Fibroblast of lung (primary cell): ENCODE data around the gene FDXR. TPM values are rescaled to one million over a fixed set of nuclear protein-coding genes. Genes with fewer than 3 reads are reported as not detected.

ENCODE experiments used
- DNase-seq, 2 donors: peaks; one replicate each; pipeline versions ENCODE4 v3.0.0 to v3.0.0-alpha.2; 2010; ENCODE audit warnings: low read depth in 2 of 2
- H2AFZ ChIP-seq: 2 replicates; pipeline ENCODE4 v1.5.1; 2012; ENCODE audit warnings: low read length, control low read depth, inconsistent platforms
- H3K27ac ChIP-seq: 2 replicates; pipeline ENCODE4 v1.5.1; 2011; ENCODE audit warnings: low read length, control low read depth; ENCODE audit not compliant: insufficient read depth
- H3K27me3 ChIP-seq: 2 replicates; pipeline ENCODE4 v1.5.1; 2011; ENCODE audit warnings: mild to moderate bottlenecking, low read length; ENCODE audit not compliant: control insufficient read depth, insufficient read depth
- H3K36me3 ChIP-seq: 2 replicates; pipeline ENCODE4 v1.5.1; 2011; ENCODE audit warnings: low read length; ENCODE audit not compliant: control insufficient read depth, insufficient read depth
- H3K4me1 ChIP-seq: 2 replicates; pipeline ENCODE4 v1.5.1; 2011; ENCODE audit warnings: low read length; ENCODE audit not compliant: control insufficient read depth, insufficient read depth; ENCODE audit errors: extremely low read depth
- H3K4me2 ChIP-seq: 2 replicates; pipeline ENCODE4 v1.5.1; 2011; ENCODE audit warnings: low read length, control low read depth; ENCODE audit not compliant: insufficient read depth; ENCODE audit errors: extremely low read depth
- H3K4me3 ChIP-seq, 4 experiments: fragments of 200-600 bp in 1 of 4; sonication (generic) in 1 of 4; replicated peaks in 1 of 4; 2 replicates each; pipeline ENCODE4 v1.5.1; 2011 to 2016; ENCODE audit warnings: low read length in 4 of 4, low read depth in 3 of 4, mild to moderate bottlenecking in 3 of 4, control low read depth in 2 of 4, inconsistent platforms in 1 of 4, mixed read lengths in 1 of 4; ENCODE audit not compliant: insufficient read depth in 1 of 4; ENCODE audit errors: control extremely low read depth in 1 of 4
- H3K79me2 ChIP-seq: 2 replicates; pipeline ENCODE4 v1.5.1; 2012; ENCODE audit warnings: mild to moderate bottlenecking, low read length, inconsistent platforms; ENCODE audit not compliant: control insufficient read depth, insufficient read depth
- H3K9ac ChIP-seq: 2 replicates; pipeline ENCODE4 v1.5.1; 2011; ENCODE audit warnings: mild to moderate bottlenecking, low read length, control low read depth; ENCODE audit not compliant: insufficient read depth
- H3K9me3 ChIP-seq: 2 replicates; pipeline ENCODE4 v1.5.1; 2012; ENCODE audit warnings: low read depth, low read length; ENCODE audit not compliant: control insufficient read depth, insufficient read depth
- H4K20me1 ChIP-seq: 2 replicates; pipeline ENCODE4 v1.5.1; 2011; ENCODE audit warnings: low read length; ENCODE audit not compliant: control insufficient read depth, insufficient read depth; ENCODE audit errors: extremely low read depth
- EZH2 ChIP-seq: IDR thresholded peaks from 2 replicates; pipeline ENCODE4 v1.5.1; 2012; ENCODE audit warnings: low read length, control low read depth, mild to moderate bottlenecking; ENCODE audit errors: missing control alignments
- polyA plus RNA-seq, 2 donors: library from polyadenylated mRNA; depleted of rRNA in 1 of 2; stranded (reverse) in 1 of 2; unstranded in 1 of 2; fragments of >200 nt; gene quantifications; 2 replicates each; pipeline ENCODE4 v1.2.1, GENCODE V29; 2011 to 2012; ENCODE audit warnings: missing spikeins in 1 of 2
- total RNA-seq: library from RNA; depleted of rRNA; stranded (reverse); fragments of >200 nt; gene quantifications from 2 replicates; pipeline ENCODE4 v1.2.1, GENCODE V29; 2014
- TF ChIP-seq, protein P1 (sequence below), 2 donors: IDR thresholded peaks in 1 of 2; conservative IDR thresholded peaks in 1 of 2; 1 replicate in 1 of 2; 2 replicates in 1 of 2; pipeline ENCODE4 v1.5.1; 2011 to 2012; ENCODE audit warnings: low read length in 2 of 2, control low read depth in 1 of 2, inconsistent platforms in 1 of 2, low read depth in 1 of 2, mild to moderate bottlenecking in 1 of 2

Gene FDXR
- total and polyA plus RNA-seq, 2 donors (not counting 1 experiment from before 2014, with no cell fraction given), result 6.8 to 71.0 TPM

DNA sequence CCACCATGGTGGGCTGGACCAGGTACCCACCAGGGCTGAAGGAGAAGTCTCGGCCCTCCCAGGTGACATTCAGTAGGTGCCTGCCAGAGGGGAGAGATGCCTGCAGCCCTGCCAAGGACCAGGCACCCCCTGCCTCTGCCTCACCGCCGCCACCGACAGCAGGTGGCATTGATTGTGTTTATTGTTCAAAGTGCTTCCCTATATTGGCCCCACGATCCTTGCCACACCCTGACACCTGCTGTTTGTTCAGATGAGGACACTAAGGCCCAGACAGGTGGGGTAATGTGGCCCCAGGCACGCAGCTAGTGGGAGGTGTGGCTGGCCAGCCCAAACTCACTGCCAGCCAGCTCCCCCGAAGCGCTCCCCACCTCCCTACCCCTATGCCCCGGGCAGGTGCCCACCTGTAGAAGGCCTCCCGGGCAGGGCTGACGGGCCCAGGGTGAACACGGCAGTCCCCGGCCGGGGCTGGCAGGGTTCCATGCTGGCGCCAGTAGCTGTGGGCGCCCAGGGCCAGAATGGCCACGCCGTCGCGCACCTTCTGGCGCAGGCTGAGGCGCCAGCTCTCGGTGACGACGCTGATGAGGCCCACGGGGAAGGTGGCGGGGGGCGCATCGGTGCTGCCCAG lies 21.1 kb downstream of the FDXR start:
- Histone ChIP-seq H3K4me3 (no peak overlapping the region), H3K36me3 (no peaks in the 10 kb centered on the region), H2AFZ (no peak overlapping the region), H3K9me3 (no peaks in the 10 kb centered on the region), H3K9ac (no peak overlapping the region), H4K20me1 (no peaks in the 10 kb centered on the region), H3K27ac (no peak overlapping the region), H3K27me3 (peaks cover 47% of the 10 kb centered on the region), H3K4me2 (no peak overlapping the region), H3K79me2 (no peaks in the 10 kb centered on the region), H3K4me1 (no peaks in the 10 kb centered on the region)
- no peak for DNase-seq
- TF ChIP-seq EZH2, result no peak
- TF ChIP-seq, protein P1, sequence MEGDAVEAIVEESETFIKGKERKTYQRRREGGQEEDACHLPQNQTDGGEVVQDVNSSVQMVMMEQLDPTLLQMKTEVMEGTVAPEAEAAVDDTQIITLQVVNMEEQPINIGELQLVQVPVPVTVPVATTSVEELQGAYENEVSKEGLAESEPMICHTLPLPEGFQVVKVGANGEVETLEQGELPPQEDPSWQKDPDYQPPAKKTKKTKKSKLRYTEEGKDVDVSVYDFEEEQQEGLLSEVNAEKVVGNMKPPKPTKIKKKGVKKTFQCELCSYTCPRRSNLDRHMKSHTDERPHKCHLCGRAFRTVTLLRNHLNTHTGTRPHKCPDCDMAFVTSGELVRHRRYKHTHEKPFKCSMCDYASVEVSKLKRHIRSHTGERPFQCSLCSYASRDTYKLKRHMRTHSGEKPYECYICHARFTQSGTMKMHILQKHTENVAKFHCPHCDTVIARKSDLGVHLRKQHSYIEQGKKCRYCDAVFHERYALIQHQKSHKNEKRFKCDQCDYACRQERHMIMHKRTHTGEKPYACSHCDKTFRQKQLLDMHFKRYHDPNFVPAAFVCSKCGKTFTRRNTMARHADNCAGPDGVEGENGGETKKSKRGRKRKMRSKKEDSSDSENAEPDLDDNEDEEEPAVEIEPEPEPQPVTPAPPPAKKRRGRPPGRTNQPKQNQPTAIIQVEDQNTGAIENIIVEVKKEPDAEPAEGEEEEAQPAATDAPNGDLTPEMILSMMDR (conservative IDR thresholded peaks at IDR 0.05 in 1 of 2, IDR thresholded peaks at IDR 0.05 in 1 of 2; ENCODE audit: low read depth in 1 of 2, low read length in 2 of 2), result no peak

DNA sequence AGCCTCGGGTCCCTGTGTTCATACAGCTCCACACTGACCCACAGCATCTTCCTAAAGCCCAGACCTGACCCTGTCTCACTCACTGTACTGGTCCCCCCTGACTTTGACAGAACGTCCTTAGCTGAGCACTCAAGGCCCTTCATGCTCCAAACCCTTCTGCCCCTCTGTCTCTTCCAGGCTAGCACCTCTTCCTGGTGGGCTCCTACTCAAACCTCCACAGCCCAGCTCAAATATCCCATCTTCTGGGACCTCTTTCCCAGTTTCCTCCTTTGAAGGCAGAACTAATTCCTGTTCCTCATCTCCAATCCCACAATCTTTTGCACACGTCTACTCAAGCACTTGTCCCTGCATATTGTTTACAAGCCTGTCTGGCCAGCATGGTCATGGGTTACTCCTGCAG lies 21.9 kb downstream of the FDXR start:
- no peak overlapping the region for H3K27ac ChIP-seq
- no peaks in the 10 kb centered on the region for H3K36me3 ChIP-seq
- DNase-seq, result no peak
- H4K20me1 ChIP-seq, result no peaks in the 10 kb centered on the region
- H3K9me3 ChIP-seq, result no peaks in the 10 kb centered on the region
- no peak overlapping the region for H3K9ac ChIP-seq
- no peaks in the 10 kb centered on the region for H3K79me2 ChIP-seq
- H3K27me3 ChIP-seq, result peaks cover 44% of the 10 kb centered on the region
- no peak overlapping the region for H3K4me3 ChIP-seq
- H2AFZ ChIP-seq, result no peak overlapping the region
- no peak for TF ChIP-seq EZH2
- TF ChIP-seq, protein P1 (conservative IDR thresholded peaks at IDR 0.05 in 1 of 2, IDR thresholded peaks at IDR 0.05 in 1 of 2; ENCODE audit: low read depth in 1 of 2, low read length in 2 of 2), result no peak
- no peaks in the 10 kb centered on the region for H3K4me1 ChIP-seq
- H3K4me2 ChIP-seq, result no peak overlapping the region

DNA sequence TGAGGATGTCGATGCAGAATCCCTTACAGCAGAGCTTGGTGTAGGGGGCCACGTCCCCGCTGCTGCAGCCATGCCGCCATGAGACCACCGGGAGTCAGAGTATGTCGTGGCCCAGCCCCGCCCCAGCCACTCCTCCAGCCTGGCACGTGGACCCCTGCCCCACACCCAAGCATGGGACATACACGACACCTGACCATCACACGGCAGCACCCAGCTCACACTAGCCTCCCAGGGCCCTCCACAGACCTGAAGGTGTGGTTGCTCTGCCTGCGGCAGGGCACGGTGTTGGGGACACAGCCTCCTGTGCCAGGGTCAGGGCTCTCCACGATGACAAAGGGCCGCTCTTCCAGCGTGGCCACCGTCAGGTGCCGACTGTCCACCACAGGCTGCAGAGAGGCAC lies 22.5 kb downstream of the FDXR start:
- Histone ChIP-seq H3K36me3 (no peaks in the 10 kb centered on the region), H3K27ac (no peak overlapping the region), H3K79me2 (no peaks in the 10 kb centered on the region), H3K4me2 (no peak overlapping the region), H3K4me3 (no peak overlapping the region), H3K4me1 (no peaks in the 10 kb centered on the region), H3K9ac (no peak overlapping the region), H2AFZ (no peak overlapping the region), H3K9me3 (no peaks in the 10 kb centered on the region), H3K27me3 (peaks cover 41% of the 10 kb centered on the region), H4K20me1 (no peaks in the 10 kb centered on the region)
- no peak for DNase-seq
- TF ChIP-seq EZH2, result no peak
- TF ChIP-seq, protein P1 (conservative IDR thresholded peaks at IDR 0.05 in 1 of 2, IDR thresholded peaks at IDR 0.05 in 1 of 2; ENCODE audit: low read depth in 1 of 2, low read length in 2 of 2), result no peak
